Astrocyte (in vitro differentiated cells and primary cell): ENCODE results near the gene SYT6. TPM values are rescaled to one million over a fixed set of nuclear protein-coding genes. Genes with fewer than 3 reads are reported as not detected.

Experiments
- DNase-seq: peaks from one replicate; pipeline ENCODE4 v3.0.0-alpha.2; 2010; ENCODE audit warnings: low read depth
- FAIRE-seq: peaks from 2 replicates; lab custom pipeline; 2011; peaks lifted over from hg19 to GRCh38; lab: Jason Lieb, UNC
- H2AFZ ChIP-seq: 2 replicates; pipeline ENCODE4 v1.6.0; 2012; ENCODE audit warnings: low read depth, low read length, inconsistent platforms
- H3K27ac ChIP-seq: 2 replicates; pipeline ENCODE4 v1.5.1; 2011; ENCODE audit warnings: low read depth, low read length, inconsistent platforms
- H3K27me3 ChIP-seq: 2 replicates; pipeline ENCODE4 v1.6.0; 2011; ENCODE audit warnings: low read length, inconsistent platforms; ENCODE audit not compliant: insufficient read depth
- H3K36me3 ChIP-seq: 2 replicates; pipeline ENCODE4 v1.5.1; 2011; ENCODE audit warnings: low read length, inconsistent platforms; ENCODE audit not compliant: insufficient read depth
- H3K4me1 ChIP-seq: 2 replicates; pipeline ENCODE4 v1.5.1; 2011; ENCODE audit warnings: low read length, inconsistent platforms; ENCODE audit not compliant: insufficient read depth
- H3K4me2 ChIP-seq: 2 replicates; pipeline ENCODE4 v1.6.0; 2012; ENCODE audit warnings: low read length, inconsistent platforms
- H3K4me3 ChIP-seq: 2 replicates; pipeline ENCODE4 v1.5.1; 2011; ENCODE audit warnings: low read depth, mild to moderate bottlenecking, low read length, inconsistent platforms; ENCODE audit not compliant: insufficient read depth
- H3K79me2 ChIP-seq: 2 replicates; pipeline ENCODE4 v1.6.0; 2012; ENCODE audit warnings: mild to moderate bottlenecking, low read length, inconsistent platforms; ENCODE audit not compliant: insufficient read depth
- H3K9ac ChIP-seq: 2 replicates; pipeline ENCODE4 v1.6.0; 2012; ENCODE audit warnings: mild to moderate bottlenecking, low read length, inconsistent platforms
- H3K9me3 ChIP-seq: 2 replicates; pipeline ENCODE4 v1.5.1; 2012; ENCODE audit warnings: low read depth, mild to moderate bottlenecking, low read length, inconsistent platforms; ENCODE audit not compliant: insufficient read depth
- H4K20me1 ChIP-seq: 2 replicates; pipeline ENCODE4 v1.6.0; 2012; ENCODE audit warnings: low read length, inconsistent platforms; ENCODE audit not compliant: insufficient read depth
- H3K27ac Mint-ChIP-seq: one replicate; pipeline ENCODE4 v1.8.0; 2021; ENCODE audit warnings: mild to moderate bottlenecking, mixed read lengths; ENCODE audit not compliant: unreplicated experiment
- H3K27me3 Mint-ChIP-seq: one replicate; pipeline ENCODE4 v1.8.0; 2021; ENCODE audit warnings: low read depth, mixed read lengths; ENCODE audit not compliant: unreplicated experiment
- H3K36me3 Mint-ChIP-seq: one replicate; pipeline ENCODE4 v1.8.0; 2021; ENCODE audit warnings: low read depth, mixed read lengths; ENCODE audit not compliant: unreplicated experiment
- H3K4me1 Mint-ChIP-seq: one replicate; pipeline ENCODE4 v1.8.0; 2021; ENCODE audit warnings: low read depth, mixed read lengths; ENCODE audit not compliant: unreplicated experiment
- H3K4me3 Mint-ChIP-seq: one replicate; pipeline ENCODE4 v1.8.0; 2021; ENCODE audit warnings: mild to moderate bottlenecking, moderate library complexity, mixed read lengths; ENCODE audit not compliant: unreplicated experiment
- H3K9me3 Mint-ChIP-seq: one replicate; pipeline ENCODE4 v1.8.0; 2021; ENCODE audit warnings: mild to moderate bottlenecking, mixed read lengths; ENCODE audit not compliant: unreplicated experiment
- CTCF ChIP-seq: IDR thresholded peaks from 2 replicates; pipeline ENCODE4 v1.5.1; 2011; ENCODE audit warnings: low read depth, mild to moderate bottlenecking, inconsistent platforms, low read length, moderate library complexity; ENCODE audit not compliant: insufficient read depth
- EZH2 ChIP-seq: IDR thresholded peaks from 2 replicates; pipeline ENCODE4 v1.6.1; 2012; ENCODE audit warnings: mild to moderate bottlenecking, low read length, inconsistent platforms; ENCODE audit not compliant: insufficient read depth
- total RNA-seq: library from RNA; stranded (reverse); gene quantifications from 2 replicates; pipeline ENCODE4 v1.2.1, GENCODE V29; 2021

Gene SYT6
- total RNA-seq, 1 donor from 2014 or later, result 0.39 TPM

GRCh38 chr1:114116086-114116485 lies 37.6 kb downstream of the SYT6 start:
- TF ChIP-seq CTCF (no peak), EZH2 (no peak)
- Histone ChIP-seq H3K79me2 (no peaks in the 10 kb centered on the region), H3K27ac (no peak overlapping the region), H3K4me2 (no peak overlapping the region), H3K9ac (no peak overlapping the region), H3K36me3 (no peaks in the 10 kb centered on the region), H3K27me3 (no peaks in the 10 kb centered on the region), H3K4me3 (no peak overlapping the region), H4K20me1 (no peaks in the 10 kb centered on the region), H3K9me3 (no peaks in the 10 kb centered on the region), H2AFZ (no peak overlapping the region), H3K4me1 (peaks cover 7% of the 10 kb centered on the region)
- FAIRE-seq (no peak), DNase-seq (no peak)
- H3K4me3 Mint-ChIP-seq, result no peak overlapping the region
- peaks cover 13% of the 10 kb centered on the region for H3K27me3 Mint-ChIP-seq
- H3K36me3 Mint-ChIP-seq, result no peaks in the 10 kb centered on the region
- H3K27ac Mint-ChIP-seq, result no peak overlapping the region
- H3K9me3 Mint-ChIP-seq, result no peaks in the 10 kb centered on the region
- H3K4me1 Mint-ChIP-seq, result peaks cover 3% of the 10 kb centered on the region

GRCh38 chr1:114114185-114115094 lies 39.2 kb downstream of the SYT6 start:
- Mint-ChIP-seq H3K27ac (no peak overlapping the region), H3K27me3 (peaks cover 13% of the 10 kb centered on the region)
- no peak for FAIRE-seq

More at GRCh38 chr1:114114185-114115094, 39.2 kb downstream of the SYT6 start:
- TF ChIP-seq EZH2, result no peak
- no peak for TF ChIP-seq CTCF
- H3K4me1 Mint-ChIP-seq, result peaks cover 5% of the 10 kb centered on the region
- no peak overlapping the region for H3K4me3 Mint-ChIP-seq
- H3K9me3 Mint-ChIP-seq, result no peaks in the 10 kb centered on the region
- H3K27ac ChIP-seq, result no peak overlapping the region
- H3K4me3 ChIP-seq, result no peak overlapping the region
- no peaks in the 10 kb centered on the region for H3K27me3 ChIP-seq
- DNase-seq, result peak; percentile 27
- peak overlapping the region; percentile 7 for H3K4me2 ChIP-seq
- no peaks in the 10 kb centered on the region for H4K20me1 ChIP-seq
- H3K9me3 ChIP-seq, result no peaks in the 10 kb centered on the region
- no peaks in the 10 kb centered on the region for H3K79me2 ChIP-seq
- no peaks in the 10 kb centered on the region for H3K36me3 Mint-ChIP-seq
- H3K9ac ChIP-seq, result no peak overlapping the region
- H3K36me3 ChIP-seq, result no peaks in the 10 kb centered on the region
- H3K4me1 ChIP-seq, result peaks cover 7% of the 10 kb centered on the region
- H2AFZ ChIP-seq, result no peak overlapping the region
